ENCODE results near the gene ZBTB7B. TPM values are rescaled to one million over a fixed set of nuclear protein-coding genes. Genes with fewer than 3 reads are reported as not detected.

ZBTB7B gene
- polyA plus RNA-seq, 1 experiment: 8.7 TPM

DNA sequence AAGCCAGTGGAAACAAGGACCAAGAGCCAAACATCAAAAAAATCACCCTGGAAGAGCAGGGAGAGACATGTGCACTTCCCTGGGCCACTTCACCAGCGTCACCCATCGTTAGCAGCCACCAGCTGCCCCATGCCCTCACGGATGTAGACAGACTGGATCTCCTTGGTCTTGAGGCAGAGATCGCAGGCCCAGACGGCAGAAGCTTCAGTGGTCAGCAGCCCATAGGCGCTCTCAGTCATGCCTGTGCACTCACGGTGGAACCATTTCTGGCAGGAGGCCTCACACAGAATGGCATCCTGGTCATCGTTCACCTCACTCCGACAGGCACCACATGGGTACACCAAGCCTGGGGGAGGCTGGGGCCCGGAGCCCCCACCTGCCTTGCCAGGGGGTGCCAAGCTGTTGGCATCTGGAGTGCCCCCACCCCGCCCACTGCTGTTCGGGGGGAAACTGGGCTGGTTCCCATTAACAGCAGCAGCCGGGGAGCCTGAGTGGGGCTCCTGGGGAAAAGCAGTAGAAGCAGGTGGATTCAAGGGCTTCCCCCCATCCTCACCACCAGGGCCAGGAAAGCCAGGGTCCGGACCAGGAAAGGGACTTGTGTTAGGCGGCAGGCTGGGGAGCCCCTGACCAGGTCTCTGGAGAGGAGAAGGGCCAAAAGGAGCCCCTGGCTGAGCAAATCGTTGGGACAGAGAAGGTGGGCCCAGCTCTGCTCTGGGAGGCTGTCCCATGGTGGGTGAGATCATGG, 43.7 kb upstream of the ZBTB7B start:
- no peak for DNase-seq (ENCODE audit: low read depth, low spot score)
- Histone ChIP-seq H3K4me3 (ENCODE audit: low read depth, low read length) (no peak overlapping the region), H3K27me3 (ENCODE audit: control insufficient read depth, insufficient read depth, low read length) (no peaks in the 10 kb centered on the region), H3K9me3 (ENCODE audit: control insufficient read depth, insufficient read depth, low read length) (no peaks in the 10 kb centered on the region; the same call in 1 of the 2 replicates), H3K27ac (ENCODE audit: low read depth, low read length) (no peak overlapping the region)
- CTCF ChIA-PET: no interaction called here
- POLR2A ChIA-PET: interaction anchor here (5.5 to 5.6 kb wide), 2 partner anchors 12 to 13 kb away, joined by 21 to 59 read pairs; partner anchors contain the start of gene SHC1
- TF ChIP-seq, protein P1, sequence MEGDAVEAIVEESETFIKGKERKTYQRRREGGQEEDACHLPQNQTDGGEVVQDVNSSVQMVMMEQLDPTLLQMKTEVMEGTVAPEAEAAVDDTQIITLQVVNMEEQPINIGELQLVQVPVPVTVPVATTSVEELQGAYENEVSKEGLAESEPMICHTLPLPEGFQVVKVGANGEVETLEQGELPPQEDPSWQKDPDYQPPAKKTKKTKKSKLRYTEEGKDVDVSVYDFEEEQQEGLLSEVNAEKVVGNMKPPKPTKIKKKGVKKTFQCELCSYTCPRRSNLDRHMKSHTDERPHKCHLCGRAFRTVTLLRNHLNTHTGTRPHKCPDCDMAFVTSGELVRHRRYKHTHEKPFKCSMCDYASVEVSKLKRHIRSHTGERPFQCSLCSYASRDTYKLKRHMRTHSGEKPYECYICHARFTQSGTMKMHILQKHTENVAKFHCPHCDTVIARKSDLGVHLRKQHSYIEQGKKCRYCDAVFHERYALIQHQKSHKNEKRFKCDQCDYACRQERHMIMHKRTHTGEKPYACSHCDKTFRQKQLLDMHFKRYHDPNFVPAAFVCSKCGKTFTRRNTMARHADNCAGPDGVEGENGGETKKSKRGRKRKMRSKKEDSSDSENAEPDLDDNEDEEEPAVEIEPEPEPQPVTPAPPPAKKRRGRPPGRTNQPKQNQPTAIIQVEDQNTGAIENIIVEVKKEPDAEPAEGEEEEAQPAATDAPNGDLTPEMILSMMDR (IDR thresholded peaks at IDR 0.05; ENCODE audit: low read depth, low read length): no peak

DNA sequence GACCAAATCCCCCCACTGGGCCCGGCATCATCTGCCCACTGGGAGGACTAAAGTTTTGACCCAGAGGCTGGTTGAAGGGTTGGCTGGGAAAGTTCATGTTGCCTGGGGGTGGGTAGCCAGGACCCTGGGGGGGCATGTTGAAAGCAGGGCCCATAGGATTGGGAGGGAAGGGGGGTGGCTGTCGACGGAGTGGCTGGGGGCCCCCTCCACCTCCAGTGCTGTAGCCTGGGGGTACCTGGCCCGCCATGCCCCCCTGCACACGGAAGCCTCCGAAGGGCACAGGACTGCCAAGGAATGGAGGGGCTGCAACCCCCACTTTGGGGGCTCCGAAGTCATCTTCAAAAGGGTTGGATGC, 43.2 kb upstream of the ZBTB7B start:
- Histone ChIP-seq H3K9me3 (ENCODE audit: control insufficient read depth, insufficient read depth, low read length) (no peaks in the 10 kb centered on the region; the same call in 1 of the 2 replicates), H3K27me3 (ENCODE audit: control insufficient read depth, insufficient read depth, low read length) (no peaks in the 10 kb centered on the region), H3K27ac (ENCODE audit: low read depth, low read length) (no peak overlapping the region), H3K4me3 (ENCODE audit: low read depth, low read length) (no peak overlapping the region)
- no peak for DNase-seq (ENCODE audit: low read depth, low spot score)
- TF ChIP-seq, protein P1 (IDR thresholded peaks at IDR 0.05; ENCODE audit: low read depth, low read length): no peak
- POLR2A ChIA-PET: interaction anchor here (5.6 kb wide), 1 partner anchor 12 kb away, joined by 59 read pairs; the partner anchor contains the start of gene SHC1
- CTCF ChIA-PET: interaction anchor here (1.3 to 1.7 kb wide), 2 partner anchors 36 to 126 kb away, joined by 3 to 4 read pairs; no protein-coding TSS in a partner anchor

DNA sequence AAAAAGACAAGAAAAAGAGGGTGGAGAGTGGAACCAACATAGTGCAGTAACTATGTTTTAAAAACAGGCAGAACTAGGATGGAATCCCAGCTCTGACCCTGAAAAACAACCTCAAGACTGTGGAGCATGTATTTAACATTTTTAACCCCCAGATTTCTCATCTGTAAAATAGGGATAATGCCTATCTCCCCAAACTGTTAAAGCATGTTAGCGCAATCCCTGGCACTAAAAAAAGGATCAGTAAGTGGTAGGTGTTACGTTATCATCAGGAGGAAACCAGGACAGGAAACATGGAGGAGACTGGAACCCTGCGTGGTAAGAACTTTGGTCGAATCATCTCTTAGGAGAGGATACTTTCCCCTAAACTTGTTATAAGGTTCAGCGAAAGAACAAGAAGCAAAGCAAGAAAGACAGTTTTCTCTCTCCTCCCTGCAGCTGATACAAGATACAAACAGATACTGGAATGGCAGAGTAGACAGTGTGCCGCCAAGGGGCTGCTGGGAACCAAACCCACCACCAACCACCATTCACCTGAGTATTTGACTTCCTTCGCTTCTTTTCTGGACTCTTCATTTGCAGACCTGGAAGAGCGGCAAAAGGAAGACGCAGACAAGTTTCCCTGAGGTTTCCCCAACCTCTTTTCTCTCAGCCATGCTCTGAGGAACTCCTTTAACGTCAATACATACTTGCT, 42.0 kb upstream of the ZBTB7B start:
- no peaks in the 10 kb centered on the region for H3K27me3 ChIP-seq (ENCODE audit: control insufficient read depth, insufficient read depth, low read length)
- H3K4me3 ChIP-seq (ENCODE audit: low read depth, low read length): peak overlapping the region; percentile 74
- CTCF ChIA-PET: interaction anchor here (0.6 to 2.1 kb wide), 7 partner anchors 8 to 125 kb away, joined by 3 to 11 read pairs (median 4); partner anchors contain the start of gene SHC1
- H3K9me3 ChIP-seq (ENCODE audit: control insufficient read depth, insufficient read depth, low read length): no peaks in the 10 kb centered on the region; the same call in 1 of the 2 replicates
- TF ChIP-seq, protein P1 (IDR thresholded peaks at IDR 0.05; ENCODE audit: low read depth, low read length): no peak
- no peak for DNase-seq (ENCODE audit: low read depth, low spot score)
- POLR2A ChIA-PET: interaction anchor here (0.9 to 5.6 kb wide), 6 partner anchors 11 to 124 kb away, joined by 3 to 59 read pairs (median 4); partner anchors contain the start of genes PMVK and SHC1
- H3K27ac ChIP-seq (ENCODE audit: low read depth, low read length): no peak overlapping the region

DNA sequence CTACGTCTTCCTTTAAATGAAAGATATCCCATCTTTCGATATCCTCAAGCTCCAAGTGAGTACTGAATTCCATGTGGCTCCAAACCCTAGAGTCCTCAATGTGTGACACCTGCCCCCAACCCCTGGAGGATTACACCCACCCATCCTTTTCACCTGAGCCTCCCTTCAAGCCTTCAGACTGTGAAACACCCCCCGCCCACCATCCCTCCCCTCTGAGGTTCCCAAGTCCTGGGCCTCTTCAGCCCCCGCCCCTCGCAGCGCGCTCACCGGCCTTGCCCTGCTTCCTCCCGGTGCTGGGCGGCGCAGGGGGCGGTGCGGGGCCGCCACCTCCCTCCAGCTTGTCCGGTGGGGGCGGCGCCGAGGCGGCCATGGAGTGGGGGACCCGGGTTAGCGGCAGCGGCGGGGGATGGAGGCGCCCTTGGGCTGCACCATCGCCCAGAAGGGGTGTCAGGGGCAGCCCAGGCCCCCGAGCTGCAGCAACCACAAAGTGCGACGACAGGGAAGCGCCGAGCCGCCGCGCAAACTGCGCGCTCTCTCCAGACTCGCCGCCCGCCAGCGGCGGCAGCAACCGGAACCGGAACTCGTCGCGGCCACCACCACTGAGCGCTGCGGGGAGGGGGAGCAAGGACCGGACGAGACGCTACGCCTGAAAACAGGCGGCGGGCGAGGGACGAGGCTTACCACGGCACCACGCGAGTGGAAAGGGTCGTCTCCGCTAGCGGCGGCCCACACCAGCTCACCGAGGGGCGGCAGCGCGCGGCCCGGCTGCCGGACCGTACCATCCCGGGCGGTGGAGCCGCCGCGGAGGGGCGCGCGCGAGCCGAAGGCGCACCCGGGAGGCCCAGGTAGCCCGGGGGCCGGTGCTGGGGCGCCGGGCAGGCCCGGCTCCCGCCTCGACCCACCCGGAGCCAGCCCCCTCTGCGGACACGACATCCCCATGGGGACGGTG, 41.1 kb upstream of the ZBTB7B start, which contains the start of gene PYGO2:
PYGO2 (minus strand) TSS at position 576 of the 949 bp plus-strand sequence; CDS start at position 370, 206 bp downstream.
- DNase-seq (ENCODE audit: low read depth, low spot score): no peak
- ChIA-PET POLR2A (interaction anchor here (0.5 to 5.6 kb wide), 8 partner anchors 10 to 304 kb away, joined by 3 to 59 read pairs (median 4); partner anchors contain the start of genes PMVK and SHC1), CTCF (interaction anchor here (0.6 to 2.1 kb wide), 5 partner anchors 9 to 56 kb away, joined by 3 to 11 read pairs (median 4); partner anchors contain the start of gene SHC1)
- Histone ChIP-seq H3K27ac (ENCODE audit: low read depth, low read length) (peak within 1 kb of the TSS; percentile 81), H3K9me3 (ENCODE audit: control insufficient read depth, insufficient read depth, low read length) (no peaks in the 10 kb centered on the region; the same call in 1 of the 2 replicates), H3K4me3 (ENCODE audit: low read depth, low read length) (peak within 1 kb of the TSS; percentile 74), H3K27me3 (ENCODE audit: control insufficient read depth, insufficient read depth, low read length) (no peaks in the 10 kb centered on the region)
- TF ChIP-seq, protein P1 (IDR thresholded peaks at IDR 0.05; ENCODE audit: low read depth, low read length): peak; percentile 16

Measured in AG04450 (cell line).